OCI-LY3 (cell line): ENCODE data around the gene FOCAD.

ENCODE experiments used
- EZH2phosphoT487 ChIP-seq: fragments of 200-600 bp; shearing (Covaris generic); IDR thresholded peaks from 2 replicates; pipeline ENCODE4 v1.6.1; 2018; ENCODE audit warnings: antibody characterized with exemption, mixed run types, low read depth
- TF ChIP-seq, protein P1 (sequence below): fragments of 200-600, 300-600 bp; sonication (generic); IDR thresholded peaks from 2 replicates; pipeline ENCODE4 v1.5.1; 2014; ENCODE audit warnings: antibody characterized with exemption, low read length, low read depth

- TF ChIP-seq, protein P1, sequence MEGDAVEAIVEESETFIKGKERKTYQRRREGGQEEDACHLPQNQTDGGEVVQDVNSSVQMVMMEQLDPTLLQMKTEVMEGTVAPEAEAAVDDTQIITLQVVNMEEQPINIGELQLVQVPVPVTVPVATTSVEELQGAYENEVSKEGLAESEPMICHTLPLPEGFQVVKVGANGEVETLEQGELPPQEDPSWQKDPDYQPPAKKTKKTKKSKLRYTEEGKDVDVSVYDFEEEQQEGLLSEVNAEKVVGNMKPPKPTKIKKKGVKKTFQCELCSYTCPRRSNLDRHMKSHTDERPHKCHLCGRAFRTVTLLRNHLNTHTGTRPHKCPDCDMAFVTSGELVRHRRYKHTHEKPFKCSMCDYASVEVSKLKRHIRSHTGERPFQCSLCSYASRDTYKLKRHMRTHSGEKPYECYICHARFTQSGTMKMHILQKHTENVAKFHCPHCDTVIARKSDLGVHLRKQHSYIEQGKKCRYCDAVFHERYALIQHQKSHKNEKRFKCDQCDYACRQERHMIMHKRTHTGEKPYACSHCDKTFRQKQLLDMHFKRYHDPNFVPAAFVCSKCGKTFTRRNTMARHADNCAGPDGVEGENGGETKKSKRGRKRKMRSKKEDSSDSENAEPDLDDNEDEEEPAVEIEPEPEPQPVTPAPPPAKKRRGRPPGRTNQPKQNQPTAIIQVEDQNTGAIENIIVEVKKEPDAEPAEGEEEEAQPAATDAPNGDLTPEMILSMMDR: no peak
- TF ChIP-seq EZH2phosphoT487: no peak
These were observed 139.0 kb downstream of the FOCAD start for GRCh38 chr9:20823051-20823450.
